ENCODE data around the gene IRF1.
"Not testable (repeated sequence)": the region's sequence is repeated elsewhere in the genome, so short reads cannot be mapped to it uniquely, and the experiment has no call there.

IRF1 gene

DNA sequence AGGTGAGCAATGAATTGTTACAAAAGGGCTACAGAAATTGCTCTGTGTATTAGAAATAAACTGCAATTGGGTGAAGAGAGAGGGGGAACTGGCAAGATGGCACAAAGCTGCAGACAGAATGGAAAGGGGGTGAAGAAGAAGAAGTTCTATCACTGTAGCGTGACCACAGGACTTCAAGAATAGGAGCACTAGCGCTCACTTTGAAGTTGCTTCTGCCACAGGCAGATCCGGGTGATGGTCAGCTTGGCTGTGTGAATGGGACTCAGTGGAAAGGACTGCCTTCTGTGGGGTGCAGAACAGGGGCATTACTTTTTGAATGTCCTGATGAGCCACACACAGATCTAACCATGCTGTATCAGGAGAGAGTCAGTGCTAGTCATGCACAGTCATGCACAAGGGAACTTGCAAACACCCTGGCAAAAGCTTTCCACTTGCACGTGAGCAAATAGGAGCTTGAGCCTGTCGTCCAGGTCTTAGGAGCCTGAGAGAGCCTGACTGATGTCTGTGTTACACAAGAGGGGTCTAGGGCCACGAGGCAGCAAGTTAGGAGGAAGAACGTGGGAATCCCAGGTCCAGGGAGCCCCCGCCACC lies 36.5 kb upstream of the IRF1 start:
- no peak for DNase-seq (ENCODE audit: insufficient read length, low spot score)
- TF ChIP-seq, protein P1, sequence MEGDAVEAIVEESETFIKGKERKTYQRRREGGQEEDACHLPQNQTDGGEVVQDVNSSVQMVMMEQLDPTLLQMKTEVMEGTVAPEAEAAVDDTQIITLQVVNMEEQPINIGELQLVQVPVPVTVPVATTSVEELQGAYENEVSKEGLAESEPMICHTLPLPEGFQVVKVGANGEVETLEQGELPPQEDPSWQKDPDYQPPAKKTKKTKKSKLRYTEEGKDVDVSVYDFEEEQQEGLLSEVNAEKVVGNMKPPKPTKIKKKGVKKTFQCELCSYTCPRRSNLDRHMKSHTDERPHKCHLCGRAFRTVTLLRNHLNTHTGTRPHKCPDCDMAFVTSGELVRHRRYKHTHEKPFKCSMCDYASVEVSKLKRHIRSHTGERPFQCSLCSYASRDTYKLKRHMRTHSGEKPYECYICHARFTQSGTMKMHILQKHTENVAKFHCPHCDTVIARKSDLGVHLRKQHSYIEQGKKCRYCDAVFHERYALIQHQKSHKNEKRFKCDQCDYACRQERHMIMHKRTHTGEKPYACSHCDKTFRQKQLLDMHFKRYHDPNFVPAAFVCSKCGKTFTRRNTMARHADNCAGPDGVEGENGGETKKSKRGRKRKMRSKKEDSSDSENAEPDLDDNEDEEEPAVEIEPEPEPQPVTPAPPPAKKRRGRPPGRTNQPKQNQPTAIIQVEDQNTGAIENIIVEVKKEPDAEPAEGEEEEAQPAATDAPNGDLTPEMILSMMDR (IDR thresholded peaks at IDR 0.05; ENCODE audit: insufficient read depth, missing control alignments): no peak
- no peak for FAIRE-seq

DNA sequence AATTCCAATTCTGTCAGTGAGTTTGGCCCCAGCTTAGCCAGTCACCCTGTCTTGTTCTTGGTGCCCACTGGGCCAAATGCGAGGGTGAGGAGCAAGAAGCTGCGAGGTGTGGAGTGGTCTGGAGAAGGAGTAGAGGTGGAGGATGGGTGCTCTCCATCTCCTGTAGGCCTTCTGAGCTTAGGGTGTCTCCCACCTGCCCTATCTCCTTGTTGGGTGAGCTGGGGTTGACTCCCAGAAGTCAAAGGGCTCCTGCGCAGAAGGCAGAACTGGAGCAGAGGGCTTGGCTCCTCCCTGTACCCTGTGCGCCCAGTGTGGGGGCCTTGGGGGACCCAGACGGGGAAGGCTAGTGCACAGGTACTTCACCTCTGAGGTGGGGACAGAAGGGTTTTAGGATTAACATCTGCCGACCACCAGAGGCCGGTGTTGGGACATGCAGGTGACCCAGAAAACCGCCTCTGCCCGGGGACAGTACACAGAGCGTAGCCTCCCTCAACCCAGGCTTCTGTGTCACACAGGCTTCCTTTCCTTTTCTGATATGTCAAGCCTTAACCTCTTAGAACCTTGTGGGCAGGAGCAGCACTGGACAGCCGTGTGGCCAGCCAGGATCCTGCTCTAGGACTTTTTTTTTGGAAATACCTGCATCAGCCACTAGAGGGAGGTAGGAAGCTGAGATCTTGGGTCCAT lies 35.9 kb upstream of the IRF1 start:
- DNase-seq (ENCODE audit: insufficient read length, low spot score): no peak
- FAIRE-seq: no peak
- TF ChIP-seq, protein P1 (IDR thresholded peaks at IDR 0.05; ENCODE audit: insufficient read depth, missing control alignments): peak; percentile 70

GRCh38 chr5:132525299-132525724 lies 34.7 kb upstream of the IRF1 start:
- no peak for DNase-seq (ENCODE audit: insufficient read length, low spot score)
- no peak for FAIRE-seq
- TF ChIP-seq, protein P1 (IDR thresholded peaks at IDR 0.05; ENCODE audit: insufficient read depth, missing control alignments): no peak

- FAIRE-seq; DNase-seq (ENCODE audit: insufficient read length, low spot score): not testable (repeated sequence)
These were observed 34.3 kb upstream of the IRF1 start for GRCh38 chr5:132524877-132525276.

- not testable (repeated sequence) for FAIRE-seq
These were observed 31.5 kb upstream of the IRF1 start for GRCh38 chr5:132522067-132522466.

GRCh38 chr5:132513618-132514336 lies 23.2 kb upstream of the IRF1 start:
- DNase-seq (ENCODE audit: insufficient read length, low spot score); FAIRE-seq: not testable (repeated sequence)

More at GRCh38 chr5:132522067-132522466, 31.5 kb upstream of the IRF1 start:
- DNase-seq (ENCODE audit: insufficient read length, low spot score): not testable (repeated sequence)

- FAIRE-seq (no peak), DNase-seq (ENCODE audit: insufficient read length, low spot score) (no peak)
- TF ChIP-seq, protein P1 (IDR thresholded peaks at IDR 0.05; ENCODE audit: insufficient read depth, missing control alignments): no peak
These were observed 19.5 kb upstream of the IRF1 start for GRCh38 chr5:132510076-132510475.

DNA sequence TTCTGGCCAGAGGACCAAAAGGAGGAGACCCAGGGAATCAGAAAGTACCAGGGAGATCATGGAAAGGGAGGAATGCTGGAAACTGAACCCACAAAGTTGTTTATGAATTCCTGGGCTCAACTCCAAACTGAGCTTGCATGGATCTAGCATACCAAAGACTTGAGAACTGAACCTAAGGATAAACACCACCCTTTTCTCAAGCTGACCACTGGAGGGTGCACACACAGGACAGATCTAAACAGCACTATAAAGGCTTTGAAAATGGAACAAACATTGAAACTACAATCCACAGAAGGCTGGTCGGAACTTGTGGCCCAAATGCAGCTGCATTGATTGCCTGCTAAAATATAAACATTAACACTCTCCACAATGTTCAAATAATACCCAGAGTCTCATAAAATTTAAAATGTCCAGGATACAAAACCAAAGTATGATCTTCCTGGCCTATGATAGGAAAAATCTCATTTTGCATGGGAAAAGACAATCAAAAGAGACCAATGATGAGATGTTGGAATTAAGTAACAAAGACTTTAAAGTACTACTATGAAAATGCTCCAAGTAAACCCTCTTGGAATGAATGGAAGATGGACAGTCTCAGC lies 15.6 kb upstream of the IRF1 start:
- FAIRE-seq: no peak
- DNase-seq (ENCODE audit: insufficient read length, low spot score): no peak
- TF ChIP-seq, protein P1 (IDR thresholded peaks at IDR 0.05; ENCODE audit: insufficient read depth, missing control alignments): peak; percentile 47

Data from D721Med (cell line).